Natural killer cell (primary cell): Measurements from ENCODE around the gene FAM107B. TPM values are rescaled to one million over a fixed set of nuclear protein-coding genes. Genes with fewer than 3 reads are reported as not detected.

Experiments
- ATAC-seq, 3 donors: fragments of 150-1000 bp in 2 of 3; fragments of 200-7000 bp in 1 of 3; cut with Tn5 transposase; 1 replicate in 1 of 3; 2 replicates in 2 of 3; pipeline ENCODE4 v1.10.0; 2021; ENCODE audit warnings: mild to moderate bottlenecking in 2 of 3, moderate library complexity in 2 of 3
- DNase-seq, 2 donors: peaks; one replicate each; pipeline versions ENCODE4 v3.0.0 to v3.0.0-alpha.2; 2013 to 2021; ENCODE audit warnings: mixed read lengths in 1 of 2
- H3K27ac ChIP-seq: one replicate; pipeline ENCODE4 v1.5.1; 2013; ENCODE audit warnings: mild to moderate bottlenecking, low read length
- H3K27me3 ChIP-seq: one replicate; pipeline ENCODE4 v1.6.1; 2013; ENCODE audit warnings: low read length; ENCODE audit not compliant: control insufficient read depth, insufficient read depth
- H3K36me3 ChIP-seq: one replicate; pipeline ENCODE4 v1.6.1; 2013; ENCODE audit warnings: low read length; ENCODE audit not compliant: control insufficient read depth, insufficient read depth
- H3K4me1 ChIP-seq: one replicate; pipeline ENCODE4 v1.6.1; 2013; ENCODE audit warnings: low read length; ENCODE audit not compliant: control insufficient read depth, insufficient read depth
- H3K4me3 ChIP-seq: one replicate; pipeline ENCODE4 v1.5.1; 2013; ENCODE audit warnings: low read length
- H3K9me3 ChIP-seq: one replicate; pipeline ENCODE4 v1.6.1; 2013; ENCODE audit warnings: low read length; ENCODE audit not compliant: control insufficient read depth, insufficient read depth
- H3K27ac Mint-ChIP-seq, 2 donors: one replicate each; pipeline ENCODE4 v1.8.0; 2022; ENCODE audit warnings: mild to moderate bottlenecking in 2 of 2, mixed read lengths in 2 of 2, moderate library complexity in 1 of 2
- H3K27me3 Mint-ChIP-seq, 2 donors: one replicate each; pipeline ENCODE4 v1.8.0; 2022; ENCODE audit warnings: low read depth in 2 of 2, mixed read lengths in 2 of 2
- H3K36me3 Mint-ChIP-seq: one replicate; pipeline ENCODE4 v1.8.0; 2022; ENCODE audit warnings: mixed read lengths
- H3K4me1 Mint-ChIP-seq, 2 donors: one replicate each; pipeline ENCODE4 v1.8.0; 2022; ENCODE audit warnings: mixed read lengths in 2 of 2
- H3K4me3 Mint-ChIP-seq: one replicate; pipeline ENCODE4 v1.8.0; 2022; ENCODE audit warnings: mild to moderate bottlenecking, moderate library complexity, mixed read lengths
- H3K9me3 Mint-ChIP-seq, 2 donors: one replicate each; pipeline ENCODE4 v1.8.0; 2022; ENCODE audit warnings: mixed read lengths in 2 of 2
- CTCF ChIP-seq: fragments of 200-600 bp; IDR thresholded peaks from one replicate; pipeline ENCODE4 v1.8.0; 2022; ENCODE audit warnings: antibody characterized with exemption
- WGBS: methylation state at CpG from one replicate; pipeline ENCODE4 v1.1.7; 2013; ENCODE audit warnings: missing lambda C conversion rate; ENCODE audit not compliant: insufficient coverage; 5-methylcytosine and 5-hydroxymethylcytosine counted together
- intact Hi-C: fragments of 100-400 bp; cut with micrococcal nuclease; formaldehyde crosslinking; loops from one replicate; pipeline ENCODE4 v1.14.2; 2022
- total RNA-seq, 4 donors: library from RNA; stranded (reverse); fragments of 120-200 nt in 1 of 4; gene quantifications; one replicate each; pipeline versions ENCODE4 v1.2.3 to v1.2.4, GENCODE V29; 2013 to 2022

Gene FAM107B
- total RNA-seq, 3 donors from 2014 or later (not counting 1 experiment from before 2014, with no cell fraction given), result 165 to 226 (median 224) TPM

- H3K9me3 Mint-ChIP-seq, result no peaks in the 10 kb centered on the region
- no peaks in the 10 kb centered on the region for H3K36me3 Mint-ChIP-seq
- H3K27me3 Mint-ChIP-seq, result peaks cover 0 to 3% of the 10 kb centered on the region in 2 donors
- H3K4me1 Mint-ChIP-seq, result peaks cover 0 to 8% of the 10 kb centered on the region in 2 donors
- Histone ChIP-seq H3K4me3 (no peak overlapping the region), H3K27ac (no peak overlapping the region), H3K9me3 (no peaks in the 10 kb centered on the region), H3K27me3 (no peaks in the 10 kb centered on the region), H3K4me1 (no peaks in the 10 kb centered on the region), H3K36me3 (no peaks in the 10 kb centered on the region)
- intact Hi-C loops, result no loop called here
- 61% methylated on average over 2 of the region's 3 CpGs for WGBS
- no peak overlapping the region for H3K4me3 Mint-ChIP-seq
- H3K27ac Mint-ChIP-seq, result no peak overlapping the region
- no peak for TF ChIP-seq CTCF
- no peak for DNase-seq
- no peak for ATAC-seq
These were observed 78.7 kb downstream of the FAM107B start for GRCh38 chr10:14695847-14696480.

GRCh38 chr10:14693891-14694290, 80.8 kb downstream of the FAM107B start:
- Mint-ChIP-seq H3K27ac (no peak overlapping the region), H3K9me3 (no peaks in the 10 kb centered on the region), H3K4me3 (no peak overlapping the region), H3K27me3 (peaks cover 0 to 2% of the 10 kb centered on the region in 2 donors), H3K4me1 (peaks cover 0 to 9% of the 10 kb centered on the region in 2 donors), H3K36me3 (no peaks in the 10 kb centered on the region)
- no peaks in the 10 kb centered on the region for H3K9me3 ChIP-seq
- TF ChIP-seq CTCF, result no peak
- H3K36me3 ChIP-seq, result no peaks in the 10 kb centered on the region
- no peaks in the 10 kb centered on the region for H3K4me1 ChIP-seq
- no peaks in the 10 kb centered on the region for H3K27me3 ChIP-seq
- intact Hi-C loops, result no loop called here
- H3K4me3 ChIP-seq, result no peak overlapping the region
- no peak overlapping the region for H3K27ac ChIP-seq
- DNase-seq (no peak), ATAC-seq (no peak)
- no CpG with 5 or more reads among the region's 2 CpGs for WGBS

GRCh38 chr10:14692344-14693076, 82.2 kb downstream of the FAM107B start:
- 74% methylated on average over 15 of the region's 16 CpGs for WGBS
- Mint-ChIP-seq H3K4me1 (peaks cover 5 to 8% of the 10 kb centered on the region in 2 donors), H3K4me3 (no peak overlapping the region), H3K27ac (no peak overlapping the region), H3K9me3 (no peaks in the 10 kb centered on the region), H3K36me3 (no peaks in the 10 kb centered on the region), H3K27me3 (no peaks in the 10 kb centered on the region)
- Histone ChIP-seq H3K27ac (no peak overlapping the region), H3K27me3 (no peaks in the 10 kb centered on the region), H3K9me3 (no peaks in the 10 kb centered on the region), H3K36me3 (no peaks in the 10 kb centered on the region), H3K4me3 (no peak overlapping the region), H3K4me1 (no peaks in the 10 kb centered on the region)
- intact Hi-C loops, result no loop called here
- no peak for ATAC-seq
- DNase-seq, result no peak
- TF ChIP-seq CTCF, result no peak
